Right cardiac atrium (tissue), 5 donors: ENCODE data around the gene COQ5. TPM values are rescaled to one million over a fixed set of nuclear protein-coding genes. Genes with fewer than 3 reads are reported as not detected.

Experiments used
- ATAC-seq, 2 donors: fragments of 200-7000 bp; cut with Tn5 transposase; one replicate each; pipeline versions ENCODE4 v1.8.0 to v1.9.1; 2020; ENCODE audit warnings: moderate library complexity in 2 of 2, mild to moderate bottlenecking in 1 of 2
- DNase-seq, 3 donors: peaks; one replicate each; pipeline ENCODE4 v3.0.0-alpha.2; 2020
- H3K27ac ChIP-seq: one replicate; pipeline ENCODE4 v1.5.1; 2013; ENCODE audit warnings: mild to moderate bottlenecking, low read length, control low read depth, moderate library complexity
- H3K27me3 ChIP-seq: one replicate; pipeline ENCODE4 v1.6.1; 2013; ENCODE audit not compliant: control insufficient read depth, insufficient read depth
- H3K4me1 ChIP-seq: one replicate; pipeline ENCODE4 v1.6.1; 2013; ENCODE audit warnings: low read length; ENCODE audit not compliant: control insufficient read depth, insufficient read depth
- H3K4me3 ChIP-seq: one replicate; pipeline ENCODE4 v1.5.1; 2013; ENCODE audit warnings: low read length, control low read depth
- H3K9me3 ChIP-seq: one replicate; pipeline ENCODE4 v1.6.1; 2013; ENCODE audit warnings: low read length; ENCODE audit not compliant: control insufficient read depth
- WGBS: extraction: QIAGEN DNeasy Blood & Tissue Kit; methylation state at CpG from one replicate; pipeline ENCODE4 v1.1.7; 2013; 5-methylcytosine and 5-hydroxymethylcytosine counted together
- intact Hi-C, 4 donors: fragments of 100-400 bp; cut with DNase I; formaldehyde crosslinking; loops; one replicate each; pipeline versions ENCODE4 v1.11.0 to v1.14.0; 2022 to 2023
- polyA plus RNA-seq: library from polyadenylated mRNA; stranded (reverse); fragments of 200-250 nt; gene quantifications from one replicate; pipeline ENCODE4 v1.2.3, GENCODE V29; 2013
- total RNA-seq, 4 donors: library from RNA; stranded (reverse); fragmentation: NEBNext Ultra II Directional; extraction: Animal tissue kit (Norgen Biotek cat#: 25700); gene quantifications; one replicate each; pipeline ENCODE4 v1.2.1, GENCODE V29; 2021
- donor health status: healthy with polysubstance abuse.
- donor health status: DM: no; HTN: yes; CAD: no.
- donor health status: DM: no; HTN: no; CAD: no.
- donor health status: DM: no; HTN: yes; CAD: no; lungs with severe emphysema.
- donor health status: DM: yes; HTN: yes; CAD: no.

Gene COQ5
- total and polyA plus RNA-seq, 5 donors: 26.2 to 40.5 (median 28.1) TPM

DNA sequence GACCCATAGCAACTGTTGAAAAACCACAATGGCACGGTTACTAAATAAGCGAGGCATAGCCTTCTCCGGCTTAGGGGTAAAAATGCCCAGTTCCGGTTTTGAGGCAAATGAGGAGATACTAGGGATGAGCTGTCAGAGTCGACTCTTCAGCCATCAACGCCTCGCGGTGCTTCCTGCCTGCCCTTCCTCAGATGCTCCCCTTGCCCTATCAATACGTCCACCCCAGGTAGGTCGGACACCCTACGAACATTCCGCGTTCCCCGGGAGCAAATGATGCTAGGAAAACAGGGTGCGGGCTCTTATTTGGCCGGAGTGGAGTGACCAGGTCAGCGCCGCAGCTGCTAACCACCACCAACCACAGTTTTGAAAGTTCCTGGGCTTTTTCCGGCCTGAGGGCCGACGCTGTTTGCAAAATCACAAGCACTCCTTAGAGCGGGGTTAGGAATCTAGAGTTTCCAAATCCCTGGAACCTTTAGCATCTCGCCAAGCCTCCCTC, 60.6 kb downstream of the COQ5 start:
- H3K4me1 ChIP-seq: peaks cover 2% of the 10 kb centered on the region
- peak overlapping the region; percentile 99 for H3K4me3 ChIP-seq
- no peaks in the 10 kb centered on the region for H3K27me3 ChIP-seq
- H3K9me3 ChIP-seq: no peaks in the 10 kb centered on the region
- H3K27ac ChIP-seq: peak overlapping the region; percentile 94
- intact Hi-C loops: no loop called here
- DNase-seq: peak in 2 of 3 donors; percentile 30 to 64
- 1% methylated on average over 23 of the region's 23 CpGs for WGBS
- ATAC-seq: peak in 1 of 2 donors; percentile 24

DNA sequence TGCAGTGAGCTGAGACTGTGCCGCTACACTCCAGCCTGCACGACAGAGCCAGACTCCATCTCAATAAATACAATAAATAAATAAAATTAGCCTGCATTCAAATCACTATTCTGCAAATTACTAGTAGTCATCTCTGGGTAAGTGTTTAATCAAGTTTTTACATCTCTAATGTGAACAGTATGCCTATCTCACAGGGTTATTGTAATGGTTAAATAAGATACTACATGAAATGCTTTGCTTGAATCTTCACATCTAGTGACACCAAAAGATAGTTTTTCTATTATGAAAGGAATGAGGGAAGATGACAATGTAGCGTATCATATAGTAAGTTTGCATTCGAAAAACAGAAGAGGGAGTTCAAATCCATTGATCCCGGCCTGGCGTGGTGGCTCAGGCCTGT, 61.5 kb downstream of the COQ5 start:
- no peaks in the 10 kb centered on the region for H3K27me3 ChIP-seq
- intact Hi-C loops: no loop called here
- H3K27ac ChIP-seq: no peak overlapping the region
- 94% methylated on average over 6 of the region's 6 CpGs for WGBS
- no peak for ATAC-seq
- DNase-seq: no peak
- H3K4me3 ChIP-seq: no peak overlapping the region
- H3K4me1 ChIP-seq: peaks cover 2% of the 10 kb centered on the region
- H3K9me3 ChIP-seq: no peaks in the 10 kb centered on the region

DNA sequence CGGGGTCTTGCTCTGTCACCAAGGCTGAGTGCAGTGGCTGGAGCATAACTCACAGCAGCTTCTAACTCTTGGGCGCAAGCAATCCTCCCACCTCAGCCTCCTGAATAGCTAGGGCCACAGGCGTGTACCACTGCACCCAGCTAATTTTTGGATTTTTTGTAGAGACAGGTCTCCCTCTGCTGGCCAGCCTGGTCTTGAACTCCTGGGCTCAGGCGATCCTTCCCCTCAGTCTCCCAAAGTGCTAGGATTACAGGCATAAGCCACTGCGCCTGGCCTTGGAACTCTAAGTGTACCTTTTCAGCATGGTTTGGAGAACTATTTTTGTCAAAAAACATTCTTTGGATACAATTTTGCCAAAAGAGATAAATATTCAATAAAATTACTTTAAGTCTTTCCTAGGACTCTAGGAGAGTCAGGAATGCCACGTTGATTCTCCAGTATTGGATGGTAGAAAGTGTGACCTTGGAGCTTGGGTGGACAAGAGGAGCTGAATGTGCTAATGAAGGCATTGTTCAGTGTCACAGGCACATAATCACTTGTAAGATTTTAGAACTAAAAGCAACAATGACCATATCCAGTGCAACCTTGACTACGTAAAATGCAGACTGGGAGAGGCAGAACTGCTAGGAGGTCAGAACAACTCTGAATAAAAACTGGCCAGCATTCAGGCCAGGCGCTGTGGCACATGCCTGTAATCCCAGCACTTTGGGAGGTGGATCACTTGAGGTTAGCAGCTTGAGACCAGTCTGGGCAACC, 62.2 kb downstream of the COQ5 start:
- H3K27me3 ChIP-seq: no peaks in the 10 kb centered on the region
- DNase-seq (peak in 2 of 3 donors; percentile 19 to 68), ATAC-seq (no peak)
- H3K9me3 ChIP-seq: no peaks in the 10 kb centered on the region
- WGBS: 55% methylated on average over 8 of the region's 8 CpGs
- H3K4me1 ChIP-seq: peaks cover 2% of the 10 kb centered on the region
- intact Hi-C loops: no loop called here
- no peak overlapping the region for H3K4me3 ChIP-seq
- peak overlapping the region; percentile 25 for H3K27ac ChIP-seq

- Histone ChIP-seq H3K4me1 (peaks cover 2% of the 10 kb centered on the region), H3K9me3 (no peaks in the 10 kb centered on the region), H3K27ac (no peak overlapping the region), H3K4me3 (no peak overlapping the region), H3K27me3 (no peaks in the 10 kb centered on the region)
- intact Hi-C loops: no loop called here
- DNase-seq (no peak), ATAC-seq (no peak)
- 48% methylated on average over 5 of the region's 5 CpGs for WGBS
Observed at GRCh38 chr12:120465756-120466155, 63.2 kb downstream of the COQ5 start.

DNA sequence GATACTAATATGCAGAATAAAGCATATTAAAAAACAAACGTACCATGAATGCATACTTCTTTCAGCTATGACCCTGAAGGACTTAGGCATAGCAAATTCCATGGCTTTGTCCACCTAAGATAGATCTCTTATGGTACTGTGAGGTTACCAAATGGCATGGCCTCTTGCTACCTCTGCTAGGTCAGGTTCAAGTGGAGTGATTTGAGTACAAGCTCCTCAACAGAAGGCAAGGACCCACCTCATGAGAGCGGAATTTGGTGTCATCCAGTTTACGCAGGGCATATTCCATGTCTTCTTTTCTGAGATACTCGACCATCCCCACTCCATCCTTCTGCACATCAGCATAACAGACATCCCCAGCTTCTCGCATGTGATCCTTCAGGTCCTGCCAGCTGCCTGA, 65.2 kb downstream of the COQ5 start:
- Histone ChIP-seq H3K27me3 (no peaks in the 10 kb centered on the region), H3K4me3 (no peak overlapping the region), H3K9me3 (no peaks in the 10 kb centered on the region), H3K4me1 (no peaks in the 10 kb centered on the region), H3K27ac (no peak overlapping the region)
- DNase-seq: no peak
- intact Hi-C loops: no loop called here
- no peak for ATAC-seq
- 89% methylated on average over 5 of the region's 5 CpGs for WGBS

DNA sequence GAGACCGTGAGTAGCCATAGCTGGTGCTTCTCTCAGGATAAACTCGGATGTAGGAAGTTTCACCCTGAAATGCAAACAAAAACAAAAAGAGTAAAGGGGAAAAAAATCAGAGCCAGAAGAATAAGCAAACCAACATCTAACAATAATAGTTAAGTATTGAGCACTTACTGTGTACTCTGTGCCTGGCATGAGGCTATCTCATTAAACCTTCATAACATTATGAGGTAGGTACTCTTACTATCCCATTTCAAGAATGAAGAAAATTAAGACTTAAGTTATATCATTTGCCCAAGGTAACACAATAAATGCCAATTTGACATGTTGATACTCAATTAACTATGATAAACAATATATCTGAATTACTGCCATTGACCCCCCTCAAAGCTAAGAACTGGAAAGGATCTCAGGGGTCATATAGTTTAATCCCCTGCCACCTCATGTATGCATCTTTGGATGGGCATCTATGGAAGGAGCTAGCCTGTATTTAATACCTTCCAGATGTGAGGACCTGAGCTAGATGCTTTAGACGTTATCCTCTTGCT, 66.8 kb downstream of the COQ5 start:
- no peak for ATAC-seq
- Histone ChIP-seq H3K27me3 (no peaks in the 10 kb centered on the region), H3K4me3 (no peak overlapping the region), H3K27ac (no peak overlapping the region), H3K4me1 (no peaks in the 10 kb centered on the region), H3K9me3 (no peaks in the 10 kb centered on the region)
- no peak for DNase-seq
- 79% methylated on average over 3 of the region's 3 CpGs for WGBS
- intact Hi-C loops: no loop called here

DNA sequence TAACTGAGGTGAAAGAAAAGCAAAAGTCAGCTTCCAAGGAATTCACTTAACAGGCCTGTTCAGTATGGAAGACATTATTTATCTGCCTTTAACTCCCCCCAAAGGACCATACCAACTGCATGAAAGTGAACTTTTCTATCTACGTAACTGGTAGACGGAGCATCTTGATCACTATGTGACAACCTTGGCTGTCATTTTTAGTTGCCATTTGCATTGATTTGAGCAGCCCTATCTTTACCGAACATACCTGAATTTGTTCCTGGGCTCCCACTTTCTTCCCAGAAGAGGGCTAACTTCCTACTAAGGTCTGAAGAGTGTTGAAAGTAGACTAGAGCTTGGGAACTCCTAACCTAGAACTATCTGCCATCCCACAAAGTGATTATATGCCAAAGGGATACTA, 68.8 kb downstream of the COQ5 start:
- Histone ChIP-seq H3K9me3 (no peaks in the 10 kb centered on the region), H3K27me3 (no peaks in the 10 kb centered on the region), H3K4me3 (no peak overlapping the region), H3K4me1 (no peaks in the 10 kb centered on the region), H3K27ac (no peak overlapping the region)
- 87% methylated on average over 3 of the region's 3 CpGs for WGBS
- no peak for DNase-seq
- intact Hi-C loops: no loop called here
- no peak for ATAC-seq

GRCh38 chr12:120457133-120457532, 71.8 kb downstream of the COQ5 start:
- Histone ChIP-seq H3K4me1 (no peaks in the 10 kb centered on the region), H3K27ac (no peak overlapping the region), H3K9me3 (no peaks in the 10 kb centered on the region), H3K4me3 (no peak overlapping the region), H3K27me3 (no peaks in the 10 kb centered on the region)
- WGBS: 77% methylated on average over 6 of the region's 6 CpGs
- DNase-seq (no peak), ATAC-seq (no peak)
- intact Hi-C loops: no loop called here

GRCh38 chr12:120455302-120455701, 73.7 kb downstream of the COQ5 start:
- Histone ChIP-seq H3K27me3 (no peaks in the 10 kb centered on the region), H3K4me1 (no peaks in the 10 kb centered on the region), H3K27ac (no peak overlapping the region), H3K4me3 (no peak overlapping the region), H3K9me3 (no peaks in the 10 kb centered on the region)
- DNase-seq (no peak), ATAC-seq (no peak)
- WGBS: 89% methylated on average over 7 of the region's 7 CpGs
- intact Hi-C loops: no loop called here

DNA sequence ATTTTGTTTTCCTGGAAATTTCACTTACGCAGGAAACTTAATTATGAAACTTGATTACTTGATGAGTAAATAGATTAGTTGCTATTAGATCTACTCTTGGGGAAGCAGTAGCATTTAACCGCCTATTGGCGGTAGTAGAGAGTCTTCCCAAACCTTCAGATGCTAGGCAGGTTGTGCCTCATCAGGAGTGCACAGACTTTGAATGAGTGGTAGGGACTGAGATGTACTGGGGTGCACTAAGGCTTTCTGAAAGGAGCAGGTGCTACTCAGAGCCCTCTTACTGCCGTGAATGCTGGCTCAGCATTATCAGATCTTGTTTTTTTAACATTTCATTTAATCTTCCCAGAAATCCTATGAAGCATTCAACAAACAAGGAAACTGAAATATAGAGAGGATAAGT, 75.0 kb downstream of the COQ5 start:
- WGBS: 70% methylated on average over 4 of the region's 4 CpGs
- DNase-seq (no peak), ATAC-seq (peak; percentile 36 to 51)
- no peaks in the 10 kb centered on the region for H3K9me3 ChIP-seq
- no peaks in the 10 kb centered on the region for H3K27me3 ChIP-seq
- H3K27ac ChIP-seq: no peak overlapping the region
- intact Hi-C loops: no loop called here
- no peaks in the 10 kb centered on the region for H3K4me1 ChIP-seq
- no peak overlapping the region for H3K4me3 ChIP-seq
